Uterus (tissue), 2 donors: ENCODE measurements around the gene GSTM3.

Source experiments
- POLR2A ChIP-seq, 2 donors: fragments of 450-650 bp; IDR thresholded peaks; one replicate each; pipeline ENCODE4 v1.6.1; 2016; ENCODE audit warnings: antibody characterized with exemption in 2 of 2, mild to moderate bottlenecking in 1 of 2, moderate library complexity in 1 of 2
- TF ChIP-seq, protein P1 (sequence below), 4 experiments: fragments of 200-600 bp in 2 of 4; fragments of 450-650 bp in 2 of 4; sonication (generic) in 2 of 4; IDR thresholded peaks; one replicate each; pipeline ENCODE4 v1.5.1; 2016 to 2019; ENCODE audit warnings: antibody characterized with exemption in 4 of 4, mild to moderate bottlenecking in 2 of 4, moderate library complexity in 1 of 4

DNA sequence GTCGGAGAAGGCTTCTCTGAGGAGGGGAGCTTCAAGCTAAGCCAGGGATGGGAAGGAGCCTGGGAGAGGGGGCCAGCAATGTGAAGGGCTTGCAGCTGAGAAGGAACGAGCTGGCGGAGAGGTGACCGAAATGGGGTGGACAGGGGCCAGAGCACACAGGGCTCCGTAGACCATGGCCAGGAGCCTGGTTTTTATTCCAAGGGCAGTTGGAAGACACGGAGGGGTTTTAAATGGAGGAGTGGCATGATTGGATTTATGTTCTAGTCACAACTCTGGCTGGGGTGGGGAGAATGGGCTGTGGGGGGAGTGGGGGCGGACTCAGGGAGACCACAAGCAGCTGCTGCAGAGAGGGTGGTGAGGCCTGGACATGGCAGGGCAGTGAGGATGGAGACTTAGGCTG, 28.0 kb upstream of the GSTM3 start:
- TF ChIP-seq, protein P1, sequence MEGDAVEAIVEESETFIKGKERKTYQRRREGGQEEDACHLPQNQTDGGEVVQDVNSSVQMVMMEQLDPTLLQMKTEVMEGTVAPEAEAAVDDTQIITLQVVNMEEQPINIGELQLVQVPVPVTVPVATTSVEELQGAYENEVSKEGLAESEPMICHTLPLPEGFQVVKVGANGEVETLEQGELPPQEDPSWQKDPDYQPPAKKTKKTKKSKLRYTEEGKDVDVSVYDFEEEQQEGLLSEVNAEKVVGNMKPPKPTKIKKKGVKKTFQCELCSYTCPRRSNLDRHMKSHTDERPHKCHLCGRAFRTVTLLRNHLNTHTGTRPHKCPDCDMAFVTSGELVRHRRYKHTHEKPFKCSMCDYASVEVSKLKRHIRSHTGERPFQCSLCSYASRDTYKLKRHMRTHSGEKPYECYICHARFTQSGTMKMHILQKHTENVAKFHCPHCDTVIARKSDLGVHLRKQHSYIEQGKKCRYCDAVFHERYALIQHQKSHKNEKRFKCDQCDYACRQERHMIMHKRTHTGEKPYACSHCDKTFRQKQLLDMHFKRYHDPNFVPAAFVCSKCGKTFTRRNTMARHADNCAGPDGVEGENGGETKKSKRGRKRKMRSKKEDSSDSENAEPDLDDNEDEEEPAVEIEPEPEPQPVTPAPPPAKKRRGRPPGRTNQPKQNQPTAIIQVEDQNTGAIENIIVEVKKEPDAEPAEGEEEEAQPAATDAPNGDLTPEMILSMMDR (IDR thresholded peaks at IDR 0.05) = no peak
- TF ChIP-seq POLR2A (IDR thresholded peaks at IDR 0.05) = no peak
